HAP-1 (cell line): ENCODE data around the gene CCDC183.
"Not testable (repeated sequence)": the region's sequence is repeated elsewhere in the genome, so short reads cannot be mapped to it uniquely, and the experiment has no call there.

Experiments used
- DNase-seq, 2 experiments: peaks; one replicate each; pipeline ENCODE4 v3.0.0-alpha.2; 2016 to 2020; ENCODE audit warnings: low spot score in 2 of 2
- H3K27me3 ChIP-seq: fragments of 250-450 bp; sonication (Bioruptor Pico); 2 replicates; pipeline ENCODE4 v1.5.1; 2020; ENCODE audit warnings: low read depth, mild to moderate bottlenecking, moderate library complexity
- H3K36me3 ChIP-seq: fragments of 250-450 bp; sonication (Bioruptor Pico); replicated peaks from 2 replicates; pipeline ENCODE4 v1.5.1; 2020; ENCODE audit warnings: mild to moderate bottlenecking
- H3K4me1 ChIP-seq: fragments of 250-450 bp; sonication (Bioruptor Pico); 2 replicates; pipeline ENCODE4 v1.5.1; 2020; ENCODE audit warnings: mild to moderate bottlenecking
- H3K4me3 ChIP-seq: fragments of 250-450 bp; sonication (Bioruptor Pico); 2 replicates; pipeline ENCODE4 v1.5.1; 2020; ENCODE audit warnings: mild to moderate bottlenecking, moderate library complexity
- H3K9me3 ChIP-seq: fragments of 250-450 bp; sonication (Bioruptor Pico); 2 replicates; pipeline ENCODE4 v1.5.1; 2020; ENCODE audit warnings: mild to moderate bottlenecking, moderate library complexity
- in situ Hi-C: fragments of 300-500 bp; cut with MboI; formaldehyde crosslinking; loops from 3 replicates; pipeline ENCODE4 v1.14.3; 2020; ENCODE audit warnings: low sequenced_read_pairs, inconsistent platforms, mixed read lengths

Gene CCDC183

GRCh38 chr9:136840877-136841645 lies 44.9 kb downstream of the CCDC183 start:
- H3K27me3 ChIP-seq: no peaks in the 10 kb centered on the region
- DNase-seq: peak in 1 of 2 experiments; percentile 54
- no peaks in the 10 kb centered on the region for H3K9me3 ChIP-seq
- H3K4me3 ChIP-seq: no peak overlapping the region
- peaks cover 21% of the 10 kb centered on the region for H3K36me3 ChIP-seq
- in situ Hi-C loops: no loop called here
- peaks cover 13% of the 10 kb centered on the region for H3K4me1 ChIP-seq

DNA sequence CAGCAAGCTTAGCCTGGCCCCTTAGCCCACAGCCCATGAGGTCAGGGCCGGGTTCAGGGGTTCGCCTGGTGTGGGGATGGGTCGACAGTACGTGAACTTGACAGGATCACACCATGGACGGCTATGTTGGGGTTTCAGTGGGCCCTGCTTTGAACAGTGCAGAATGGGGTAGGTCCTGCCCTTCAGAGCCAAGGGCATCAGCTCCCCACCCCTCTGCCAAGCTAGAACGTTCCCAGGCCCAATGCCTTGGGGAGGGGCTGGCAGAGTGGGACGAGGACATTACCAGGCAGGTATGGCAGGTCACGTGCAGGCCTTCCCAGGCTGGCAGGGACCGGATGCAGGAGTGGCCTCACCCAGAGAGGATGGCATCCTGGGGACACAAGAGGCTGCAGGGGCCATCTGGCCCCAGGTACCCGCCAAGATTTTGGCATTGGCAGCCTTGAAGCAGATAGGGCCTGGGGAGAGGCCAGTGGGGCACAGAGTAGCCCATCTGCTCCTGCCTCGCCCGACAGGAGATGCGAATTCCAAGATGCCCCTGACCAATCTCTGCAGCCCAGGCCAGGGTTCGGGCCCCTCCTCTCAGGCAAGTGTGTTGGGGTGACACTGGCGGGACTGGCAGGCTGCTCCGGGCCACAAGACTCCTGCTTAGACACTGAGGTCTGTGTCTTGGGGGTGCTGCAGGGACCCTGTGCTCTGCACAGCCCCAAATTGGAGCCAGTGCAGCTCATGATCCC lies 45.7 kb downstream of the CCDC183 start:
- H3K27me3 ChIP-seq, DNase-seq, in situ Hi-C loops, H3K4me3 ChIP-seq, H3K9me3 ChIP-seq: not testable (repeated sequence)
- H3K4me1 ChIP-seq: peaks cover 13% of the 10 kb centered on the region
- H3K36me3 ChIP-seq: peaks cover 14% of the 10 kb centered on the region

- peak; percentile 60 to 87 for DNase-seq
- peaks cover 13% of the 10 kb centered on the region for H3K4me1 ChIP-seq
These were observed 46.3 kb downstream of the CCDC183 start, which contains the start of gene AJM1 for GRCh38 chr9:136842380-136842948. TSS of gene AJM1 (plus strand) at chr9:136842478. CDS start at chr9:136844415, 1,937 bp downstream.

DNA sequence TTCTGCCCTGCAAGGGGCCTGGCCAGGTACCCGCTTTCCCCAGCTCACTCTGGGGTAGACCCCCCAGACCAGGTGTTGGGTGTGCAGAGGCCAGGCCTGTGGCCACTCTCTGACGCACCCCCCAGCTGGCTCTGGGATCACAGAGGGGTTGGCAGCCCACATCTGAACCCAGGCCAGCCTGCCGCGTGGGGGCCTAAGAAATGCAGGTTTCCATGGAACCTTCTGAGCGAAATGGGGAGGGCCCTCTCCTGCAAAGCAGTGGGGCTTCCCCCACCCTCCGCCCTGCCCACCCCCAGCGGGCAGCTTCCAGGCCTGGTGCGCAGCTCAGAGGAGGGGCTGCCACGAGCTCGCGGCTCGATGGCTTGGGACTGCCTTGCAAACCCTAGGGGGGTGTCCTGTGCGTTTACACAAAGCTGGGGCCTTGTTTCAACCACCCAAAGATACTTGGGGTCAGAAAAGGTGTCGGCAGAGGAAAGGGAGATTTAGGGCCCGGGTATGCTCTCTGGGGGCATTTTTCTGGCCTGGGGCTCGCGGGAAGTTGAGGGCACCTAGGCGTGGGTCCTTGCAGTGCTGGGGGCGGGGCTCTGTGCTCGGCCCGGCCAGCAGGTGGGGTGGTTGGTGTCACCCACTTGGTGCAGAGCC lies 47.1 kb downstream of the CCDC183 start:
- Histone ChIP-seq H3K4me1 (peaks cover 19% of the 10 kb centered on the region), H3K36me3 (peaks cover 12% of the 10 kb centered on the region), H3K4me3 (peak overlapping the region; percentile 19; the same call in 1 of the 2 replicates)
- DNase-seq, H3K9me3 ChIP-seq, in situ Hi-C loops, H3K27me3 ChIP-seq: not testable (repeated sequence)

More at GRCh38 chr9:136842380-136842948, 46.3 kb downstream of the CCDC183 start, which contains the start of gene AJM1:
- H3K9me3 ChIP-seq, H3K27me3 ChIP-seq, in situ Hi-C loops: not testable (repeated sequence)
- Histone ChIP-seq H3K4me3 (peak within 1 kb of the TSS; percentile 25), H3K36me3 (peaks cover 12% of the 10 kb centered on the region)

- H3K9me3 ChIP-seq, in situ Hi-C loops, H3K27me3 ChIP-seq: not testable (repeated sequence)
- peak in 1 of 2 experiments; percentile 85 for DNase-seq
- Histone ChIP-seq H3K4me3 (peak overlapping the region; percentile 19), H3K4me1 (peaks cover 19% of the 10 kb centered on the region), H3K36me3 (peaks cover 12% of the 10 kb centered on the region)
These were observed 47.9 kb downstream of the CCDC183 start for GRCh38 chr9:136843801-136844740.

- Histone ChIP-seq H3K36me3 (peaks cover 5% of the 10 kb centered on the region), H3K4me3 (no peak overlapping the region), H3K9me3 (no peaks in the 10 kb centered on the region), H3K27me3 (no peaks in the 10 kb centered on the region), H3K4me1 (peaks cover 22% of the 10 kb centered on the region)
- no peak for DNase-seq
- in situ Hi-C loops: no loop called here
These were observed 48.8 kb downstream of the CCDC183 start for GRCh38 chr9:136844761-136845464.

- Histone ChIP-seq H3K27me3 (no peaks in the 10 kb centered on the region), H3K36me3 (peaks cover 7% of the 10 kb centered on the region), H3K4me3 (no peak overlapping the region), H3K4me1 (peaks cover 27% of the 10 kb centered on the region), H3K9me3 (no peaks in the 10 kb centered on the region)
- in situ Hi-C loops: no loop called here
- no peak for DNase-seq
These were observed 49.5 kb downstream of the CCDC183 start for GRCh38 chr9:136845465-136846260.

- H3K4me1 ChIP-seq: peaks cover 27% of the 10 kb centered on the region
- H3K27me3 ChIP-seq: no peaks in the 10 kb centered on the region
- no peak for DNase-seq
- H3K36me3 ChIP-seq: peaks cover 14% of the 10 kb centered on the region
- no peaks in the 10 kb centered on the region for H3K9me3 ChIP-seq
- H3K4me3 ChIP-seq: no peak overlapping the region
- in situ Hi-C loops: no loop called here
These were observed 50.4 kb downstream of the CCDC183 start for GRCh38 chr9:136846376-136847087.

DNA sequence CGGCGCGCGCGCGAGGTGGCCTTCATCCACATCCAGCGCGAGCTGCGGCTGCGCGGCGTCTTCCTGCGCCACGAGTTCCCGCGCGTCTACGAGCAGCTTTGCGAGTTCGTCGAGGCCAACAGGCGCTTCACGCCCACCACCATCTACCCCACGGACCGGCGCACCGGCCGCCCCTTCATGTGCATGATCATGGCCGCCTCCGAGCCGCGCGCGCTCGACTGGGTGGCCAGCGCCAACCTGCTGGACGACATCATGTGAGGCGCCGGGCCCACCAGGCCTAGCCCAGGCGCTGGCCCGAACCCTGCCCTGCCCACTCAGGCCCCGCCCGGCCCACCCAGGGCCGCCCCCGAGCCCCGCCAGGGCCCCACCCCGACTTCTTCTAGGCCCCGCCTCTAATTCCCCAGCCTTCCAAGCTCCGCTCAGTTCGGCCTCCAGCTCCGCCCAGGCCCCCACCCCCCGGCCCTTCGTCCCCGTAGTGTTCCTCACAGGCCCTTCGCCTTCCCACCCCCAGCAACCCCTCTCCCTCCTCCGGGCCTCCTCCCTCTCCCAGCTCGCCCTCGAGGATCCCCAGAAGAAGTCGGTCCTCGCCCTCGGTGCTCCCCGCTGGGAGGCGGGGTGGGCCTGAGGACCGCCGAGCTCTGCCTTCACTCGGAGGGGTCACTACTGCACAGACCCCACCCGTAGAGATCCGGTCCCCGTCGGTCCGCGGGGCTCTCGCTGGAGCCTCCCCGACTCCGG lies 51.1 kb downstream of the CCDC183 start:
- DNase-seq: peak in 1 of 2 experiments; percentile 63
- Histone ChIP-seq H3K4me1 (peaks cover 27% of the 10 kb centered on the region), H3K4me3 (peak overlapping the region; percentile 75), H3K27me3 (no peaks in the 10 kb centered on the region), H3K9me3 (no peaks in the 10 kb centered on the region), H3K36me3 (peaks cover 17% of the 10 kb centered on the region)
- in situ Hi-C loops: no loop called here

GRCh38 chr9:136847826-136848392 lies 51.8 kb downstream of the CCDC183 start:
- no peaks in the 10 kb centered on the region for H3K27me3 ChIP-seq
- H3K36me3 ChIP-seq: peaks cover 17% of the 10 kb centered on the region
- peak overlapping the region; percentile 75 for H3K4me3 ChIP-seq
- in situ Hi-C loops: no loop called here
- no peaks in the 10 kb centered on the region for H3K9me3 ChIP-seq
- peaks cover 24% of the 10 kb centered on the region for H3K4me1 ChIP-seq
- DNase-seq: peak in 1 of 2 experiments; percentile 80
